IMR-90 (cell line): ENCODE measurements around the gene SV2B. TPM values are rescaled to one million over a fixed set of nuclear protein-coding genes. Genes with fewer than 3 reads are reported as not detected.

ENCODE experiments used
- ATAC-seq: fragments of 200-7000 bp; cut with Tn5 transposase; 2 replicates; pipeline ENCODE4 v1.9.1; 2020; ENCODE audit warnings: low read depth, mild to moderate bottlenecking, moderate library complexity
- BruUV-seq: library from RNA; stranded (reverse); fragments of 400-500 nt; replicated peaks from 2 replicates; lab custom pipeline; 2021; lab: Mats Ljungman, UMichigan
- CTCF ChIA-PET: fragments of 300-600 bp; formaldehyde crosslinking; extraction: SDS; loops from one replicate; lab custom pipeline; 2021; ENCODE audit warnings: antibody characterized with exemption; lab: Yijun Ruan, JAX
- POLR2A ChIA-PET: fragments of 300-600 bp; sonication (Branson Sonifier 250); formaldehyde crosslinking; loops from one replicate; lab custom pipeline; 2022; ENCODE audit warnings: antibody characterized with exemption; ENCODE audit not compliant: unreplicated experiment; lab: Charles Lee
- DNase-seq: peaks from one replicate; pipeline ENCODE4 v3.0.0; 2013
- H2AFZ ChIP-seq: replicated peaks from 2 replicates; pipeline ENCODE3; 2013; ENCODE audit warnings: low read length, mild to moderate bottlenecking; ENCODE audit not compliant: poor library complexity
- H2AK5ac ChIP-seq: 2 replicates; pipeline ENCODE4 v1.6.1; 2013; ENCODE audit warnings: low read depth, low read length, inconsistent platforms
- H2AK9ac ChIP-seq: replicated peaks from 2 replicates; pipeline ENCODE3; 2013; ENCODE audit warnings: mild to moderate bottlenecking, low read depth, low read length, moderate library complexity; ENCODE audit not compliant: poor library complexity
- H2BK120ac ChIP-seq: 2 replicates; pipeline ENCODE4 v1.6.1; 2013; ENCODE audit warnings: low read depth, low read length, inconsistent platforms
- H2BK15ac ChIP-seq: 3 replicates; pipeline ENCODE4 v1.6.1; 2013; ENCODE audit warnings: low read depth, low read length, inconsistent platforms
- H2BK20ac ChIP-seq: 2 replicates; pipeline ENCODE4 v1.6.1; 2013; ENCODE audit warnings: low read depth, mild to moderate bottlenecking, inconsistent platforms, low read length, moderate library complexity
- H2BK5ac ChIP-seq: 2 replicates; pipeline ENCODE4 v1.6.1; 2013; ENCODE audit warnings: mild to moderate bottlenecking, low read depth, low read length, inconsistent platforms; ENCODE audit not compliant: poor library complexity, severe bottlenecking
- H3K14ac ChIP-seq: replicated peaks from 2 replicates; pipeline ENCODE4 v1.6.1; 2013; ENCODE audit warnings: low read depth, low read length, inconsistent platforms
- H3K18ac ChIP-seq: 2 replicates; pipeline ENCODE4 v1.6.1; 2013; ENCODE audit warnings: low read depth, low read length, control low read depth
- H3K23ac ChIP-seq: 2 replicates; pipeline ENCODE4 v1.6.1; 2013; ENCODE audit warnings: low read depth, low read length, inconsistent platforms
- H3K27ac ChIP-seq: 2 replicates; pipeline ENCODE4 v1.5.1; 2013; ENCODE audit warnings: mild to moderate bottlenecking, control low read depth, low read length; ENCODE audit not compliant: insufficient read depth
- H3K27me3 ChIP-seq: 2 replicates; pipeline ENCODE4 v1.6.1; 2013; ENCODE audit warnings: low read length; ENCODE audit not compliant: control insufficient read depth, insufficient read depth
- H3K36me3 ChIP-seq: 2 replicates; pipeline ENCODE4 v1.6.1; 2013; ENCODE audit warnings: low read length, mixed read lengths; ENCODE audit not compliant: control insufficient read depth, insufficient read depth
- H3K4ac ChIP-seq: 2 replicates; pipeline ENCODE4 v1.6.1; 2013; ENCODE audit warnings: low read depth, low read length, inconsistent platforms
- H3K4me1 ChIP-seq: 2 replicates; pipeline ENCODE4 v1.6.1; 2013; ENCODE audit warnings: low read length, mixed read lengths; ENCODE audit not compliant: control insufficient read depth, insufficient read depth
- H3K4me2 ChIP-seq: 2 replicates; pipeline ENCODE4 v1.6.1; 2013; ENCODE audit warnings: low read depth, mild to moderate bottlenecking, control low read depth, low read length, moderate library complexity
- H3K4me3 ChIP-seq: 2 replicates; pipeline ENCODE4 v1.5.1; 2013; ENCODE audit warnings: low read depth, mild to moderate bottlenecking, control low read depth, low read length, moderate library complexity; ENCODE audit not compliant: insufficient read depth
- H3K56ac ChIP-seq: 2 replicates; pipeline ENCODE4 v1.6.1; 2013; ENCODE audit warnings: low read length, inconsistent platforms; ENCODE audit not compliant: insufficient read depth; ENCODE audit errors: extremely low read depth
- H3K79me1 ChIP-seq, 2 experiments: 2 replicates each; pipeline ENCODE4 v1.6.1; 2013; ENCODE audit warnings: low read length in 2 of 2, inconsistent platforms in 1 of 2, low read depth in 1 of 2
- H3K9ac ChIP-seq: 2 replicates; pipeline ENCODE4 v1.6.1; 2013; ENCODE audit warnings: low read depth, low read length, control low read depth
- H3K9me1 ChIP-seq: 2 replicates; pipeline ENCODE4 v1.6.1; 2013; ENCODE audit warnings: low read length, inconsistent platforms; ENCODE audit not compliant: insufficient read depth
- H3K9me3 ChIP-seq: 2 replicates; pipeline ENCODE4 v1.6.1; 2013; ENCODE audit warnings: low read length; ENCODE audit not compliant: control insufficient read depth, insufficient read depth
- H4K20me1 ChIP-seq: 2 replicates; pipeline ENCODE4 v1.6.1; 2013; ENCODE audit warnings: low read length, inconsistent platforms; ENCODE audit not compliant: insufficient read depth
- H4K5ac ChIP-seq: 2 replicates; pipeline ENCODE4 v1.6.1; 2013; ENCODE audit warnings: mild to moderate bottlenecking, low read depth, low read length, control low read depth
- H4K8ac ChIP-seq, 2 experiments: 2 replicates each; pipeline ENCODE4 v1.6.1; 2013; ENCODE audit warnings: low read depth in 2 of 2, low read length in 2 of 2, control low read depth in 1 of 2, inconsistent platforms in 1 of 2
- H4K91ac ChIP-seq: 2 replicates; pipeline ENCODE4 v1.6.1; 2013; ENCODE audit warnings: low read depth, low read length, inconsistent platforms; ENCODE audit not compliant: insufficient read depth
- BHLHE40 ChIP-seq: fragments of 150-350 bp; IDR thresholded peaks from 2 replicates; pipeline ENCODE4 v1.6.1; 2016; ENCODE audit warnings: mild to moderate bottlenecking, low read depth, low read length
- CEBPB ChIP-seq: IDR thresholded peaks from 2 replicates; pipeline ENCODE4 v1.6.1; 2012; ENCODE audit warnings: low read depth, low read length, improper control_type of control experiment
- CHD1 ChIP-seq: IDR thresholded peaks from 2 replicates; pipeline ENCODE4 v1.6.1; 2012; ENCODE audit warnings: low read depth, low read length, improper control_type of control experiment
- CTCF ChIP-seq: conservative IDR thresholded peaks from 2 replicates; pipeline ENCODE4 v1.5.1; 2012; ENCODE audit warnings: mild to moderate bottlenecking, low read depth, low read length, improper control_type of control experiment
- ELK1 ChIP-seq: fragments of 150-350 bp; IDR thresholded peaks from 2 replicates; pipeline ENCODE4 v1.6.1; 2016; ENCODE audit warnings: low read depth, mild to moderate bottlenecking, low read length, moderate library complexity, borderline replicate concordance
- FOS ChIP-seq: fragments of 150-350 bp; IDR thresholded peaks from 2 replicates; pipeline ENCODE4 v1.6.1; 2016; ENCODE audit warnings: low read depth, low read length
- MAZ ChIP-seq: IDR thresholded peaks from 2 replicates; pipeline ENCODE4 v1.6.1; 2012; ENCODE audit warnings: low read depth, mild to moderate bottlenecking, low read length, improper control_type of control experiment, moderate library complexity, borderline replicate concordance
- MXI1 ChIP-seq: IDR thresholded peaks from 2 replicates; pipeline ENCODE4 v1.6.1; 2012; ENCODE audit warnings: low read depth, mild to moderate bottlenecking, low read length, moderate library complexity, borderline replicate concordance
- NFE2L2 ChIP-seq: fragments of 150-350 bp; IDR thresholded peaks from 2 replicates; pipeline ENCODE4 v1.6.1; 2016; ENCODE audit warnings: low read depth, mild to moderate bottlenecking, low read length
- POLR2A ChIP-seq: IDR thresholded peaks from 2 replicates; pipeline ENCODE4 v1.6.1; 2012; ENCODE audit warnings: mild to moderate bottlenecking, low read depth, low read length
- RAD21 ChIP-seq: IDR thresholded peaks from 2 replicates; pipeline ENCODE4 v1.6.1; 2012; ENCODE audit warnings: low read length, improper control_type of control experiment
- RCOR1 ChIP-seq: IDR thresholded peaks from 2 replicates; pipeline ENCODE4 v1.6.1; 2012; ENCODE audit warnings: mild to moderate bottlenecking, low read length, improper control_type of control experiment; ENCODE audit not compliant: insufficient replicate concordance
- RFX5 ChIP-seq: IDR thresholded peaks from 2 replicates; pipeline ENCODE4 v1.8.0; 2012; ENCODE audit warnings: low read depth, mild to moderate bottlenecking, low read length, moderate library complexity
- SMC3 ChIP-seq: fragments of 150-350 bp; IDR thresholded peaks from 2 replicates; pipeline ENCODE4 v1.6.1; 2016; ENCODE audit warnings: low read depth, mild to moderate bottlenecking, antibody characterized with exemption, low read length, moderate library complexity
- WGBS, 2 experiments: methylation state at CpG; one replicate each; pipeline versions ENCODE4 v1.1.5 to v1.1.7; 2013; ENCODE audit warnings: missing lambda C conversion rate in 2 of 2; ENCODE audit not compliant: insufficient read length in 1 of 2; ENCODE audit errors: extremely low coverage in 2 of 2; 5-methylcytosine and 5-hydroxymethylcytosine counted together
- dilution Hi-C: fragments of 300-500 bp; cut with HindIII; formaldehyde crosslinking; loops from one replicate; pipeline ENCODE4 v1.14.3; 2018; ENCODE audit warnings: low sequenced_read_pairs; ENCODE audit not compliant: unreplicated experiment
- in situ Hi-C: fragments of 300-500 bp; cut with MboI; formaldehyde crosslinking; loops from 3 replicates; pipeline ENCODE4 v1.14.3; 2019; ENCODE audit warnings: low sequenced_read_pairs, inconsistent platforms, mixed read lengths
- intact Hi-C: fragments of 100-400 bp; cut with micrococcal nuclease; formaldehyde crosslinking; loops from 2 replicates; pipeline ENCODE4 v1.10.0; 2022
- polyA plus RNA-seq, 3 experiments: library from polyadenylated mRNA; depleted of rRNA; stranded (reverse); fragments of >200 nt; gene quantifications; 2 replicates each; pipeline ENCODE4 v1.2.3, GENCODE V29; 2012; ENCODE audit warnings: low replicate concordance in 1 of 3
- total RNA-seq: library from RNA; depleted of rRNA; stranded (reverse); fragments of >200 nt; gene quantifications from 2 replicates; pipeline ENCODE4 v1.2.3, GENCODE V29; 2012
- TF ChIP-seq, protein P1 (sequence below): fragments of 150-350 bp; IDR thresholded peaks from 2 replicates; pipeline ENCODE4 v1.6.1; 2017; ENCODE audit warnings: mild to moderate bottlenecking, antibody characterized with exemption, low read length, low read depth

The SV2B gene
- total and polyA plus RNA-seq, 2 of the 4 experiments (the other 2 are of a cell fraction): not detected

DNA sequence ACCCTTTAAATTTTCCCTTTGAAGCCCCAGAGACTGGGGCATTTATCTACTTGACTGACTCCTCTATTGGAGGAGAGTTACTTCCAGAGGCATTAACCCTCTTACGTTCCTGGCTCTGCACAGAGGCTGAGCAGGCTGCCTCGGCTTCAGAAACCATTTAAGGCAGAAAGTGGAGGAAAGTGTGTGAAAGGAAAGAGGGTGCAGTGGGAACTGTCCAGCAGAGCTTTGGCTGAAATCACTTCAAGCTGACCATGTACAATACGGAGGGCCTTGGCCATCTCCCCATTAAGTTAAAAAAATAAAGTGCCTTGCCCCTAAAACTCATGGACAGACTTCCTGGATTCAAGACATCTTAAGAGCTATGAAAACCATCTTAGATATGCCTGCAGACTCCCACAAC is 238.7 kb downstream of the SV2B start:
- Histone ChIP-seq H2BK120ac (no peak overlapping the region), H3K18ac (no peak overlapping the region), H2AK5ac (no peak overlapping the region), H3K9me3 (no peaks in the 10 kb centered on the region), H2BK15ac (no peak overlapping the region), H3K79me1 (no peaks in the 10 kb centered on the region), H3K14ac (no peak overlapping the region), H3K9ac (no peak overlapping the region), H2BK5ac (no peak overlapping the region), H3K27ac (no peak overlapping the region), H3K4ac (no peak overlapping the region), H4K91ac (no peak overlapping the region), H3K9me1 (no peaks in the 10 kb centered on the region), H2BK20ac (no peak overlapping the region), H2AK9ac (no peak overlapping the region), H2AFZ (no peak overlapping the region), H4K5ac (no peak overlapping the region), H4K8ac (no peak overlapping the region), H3K27me3 (no peaks in the 10 kb centered on the region), H3K56ac (no peak overlapping the region), H4K20me1 (no peaks in the 10 kb centered on the region), H3K23ac (no peak overlapping the region), H3K4me1 (no peaks in the 10 kb centered on the region), H3K4me2 (no peak overlapping the region), H3K4me3 (no peak overlapping the region), H3K36me3 (no peaks in the 10 kb centered on the region)
- peak; percentile 40 for DNase-seq
- ChIA-PET POLR2A (no interaction called here), CTCF (no interaction called here)
- in situ Hi-C loops (loop anchor here (10.0 kb wide), 1 partner anchor 56 kb away; no protein-coding TSS in a partner anchor), intact Hi-C loops (no loop called here), dilution Hi-C loops (no loop called here)
- TF ChIP-seq RCOR1 (no peak), ELK1 (no peak), SMC3 (no peak), RAD21 (no peak), CTCF (no peak), CEBPB (no peak), POLR2A (no peak), MXI1 (no peak), FOS (no peak), BHLHE40 (no peak), RFX5 (no peak), MAZ (no peak), NFE2L2 (no peak), CHD1 (no peak)
- TF ChIP-seq, protein P1, sequence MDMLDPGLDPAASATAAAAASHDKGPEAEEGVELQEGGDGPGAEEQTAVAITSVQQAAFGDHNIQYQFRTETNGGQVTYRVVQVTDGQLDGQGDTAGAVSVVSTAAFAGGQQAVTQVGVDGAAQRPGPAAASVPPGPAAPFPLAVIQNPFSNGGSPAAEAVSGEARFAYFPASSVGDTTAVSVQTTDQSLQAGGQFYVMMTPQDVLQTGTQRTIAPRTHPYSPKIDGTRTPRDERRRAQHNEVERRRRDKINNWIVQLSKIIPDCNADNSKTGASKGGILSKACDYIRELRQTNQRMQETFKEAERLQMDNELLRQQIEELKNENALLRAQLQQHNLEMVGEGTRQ: no peak
- no CpG with 5 or more reads among the region's 3 CpGs for WGBS, 2 experiments
- no TSS peak for BruUV-seq
- ATAC-seq: peak; percentile 72
